HepG2 (cell line): ENCODE measurements around the gene NME9. TPM values are rescaled to one million over a fixed set of nuclear protein-coding genes. Genes with fewer than 3 reads are reported as not detected.

Experiments used
- ATF1 ChIP-seq: IDR thresholded peaks from 2 replicates; pipeline ENCODE4 v1.6.1; 2016; ENCODE audit warnings: mild to moderate bottlenecking, control low read depth
- ATM ChIP-seq: fragments of 450-650 bp; IDR thresholded peaks from 2 replicates; pipeline ENCODE4 v1.7.1; 2017; ENCODE audit warnings: mild to moderate bottlenecking, borderline replicate concordance
- BHLHE40 ChIP-seq: IDR thresholded peaks from 2 replicates; pipeline ENCODE4 v1.6.1; 2011; ENCODE audit warnings: low read length, improper control_type of control experiment
- CAMTA2 ChIP-seq: sonication (generic); formaldehyde crosslinking; IDR thresholded peaks from 2 replicates; pipeline ENCODE4 v1.4.0; 2020; ENCODE audit warnings: mild to moderate bottlenecking, missing genetic modification reagents, borderline replicate concordance
- GZF1 ChIP-seq: sonication (generic); formaldehyde crosslinking; IDR thresholded peaks from 2 replicates; pipeline ENCODE4 v1.5.1; 2020; ENCODE audit warnings: mild to moderate bottlenecking, missing genetic modification reagents
- HOXA3 ChIP-seq: sonication (generic); formaldehyde crosslinking; IDR thresholded peaks from 2 replicates; pipeline ENCODE4 v1.5.0; 2020; ENCODE audit warnings: missing genetic modification reagents
- IKZF5 ChIP-seq: IDR thresholded peaks from 2 replicates; pipeline ENCODE4 v1.6.1; 2018; ENCODE audit warnings: missing genetic modification reagents, mild to moderate bottlenecking, missing compliant biosample characterization
- KMT2B ChIP-seq: IDR thresholded peaks from 2 replicates; pipeline ENCODE4 v1.6.1; 2016; ENCODE audit warnings: missing genetic modification reagents, missing compliant biosample characterization
- PRDM10 ChIP-seq: sonication (generic); formaldehyde crosslinking; IDR thresholded peaks from 2 replicates; pipeline ENCODE4 v1.4.0; 2020; ENCODE audit warnings: low read depth, missing genetic modification reagents
- PRPF4 ChIP-seq: fragments of 200-400 bp; formaldehyde crosslinking; IDR thresholded peaks from 2 replicates; pipeline ENCODE4 v1.6.1; 2016; ENCODE audit warnings: low read length, low read depth; ENCODE audit not compliant: poor library complexity, severe bottlenecking
- RFXAP ChIP-seq: sonication (generic); formaldehyde crosslinking; IDR thresholded peaks from 2 replicates; pipeline ENCODE4 v1.4.0; 2020; ENCODE audit warnings: missing genetic modification reagents, borderline replicate concordance
- SP140L ChIP-seq: sonication (generic); formaldehyde crosslinking; IDR thresholded peaks from 2 replicates; pipeline ENCODE4 v1.4.0; 2020; ENCODE audit warnings: missing genetic modification reagents, borderline replicate concordance
- SRSF4 ChIP-seq: fragments of 200-400 bp; formaldehyde crosslinking; IDR thresholded peaks from one replicate; pipeline ENCODE4 v1.6.1; 2018; ENCODE audit warnings: mild to moderate bottlenecking, low read depth, low read length, moderate library complexity; ENCODE audit not compliant: poor library complexity, severe bottlenecking
- SYNCRIP ChIP-seq: fragments of 200-400 bp; formaldehyde crosslinking; IDR thresholded peaks from 2 replicates; pipeline ENCODE4 v1.6.1; 2018; ENCODE audit warnings: mild to moderate bottlenecking, low read depth, low read length; ENCODE audit not compliant: insufficient read depth
- ZFP41 ChIP-seq: sonication (generic); formaldehyde crosslinking; IDR thresholded peaks from 2 replicates; pipeline ENCODE4 v1.4.0; 2020; ENCODE audit warnings: mild to moderate bottlenecking, missing genetic modification reagents, borderline replicate concordance
- ZKSCAN8 ChIP-seq: IDR thresholded peaks from 2 replicates; pipeline ENCODE4 v1.6.1; 2016; ENCODE audit warnings: borderline replicate concordance, missing genetic modification reagents, missing compliant biosample characterization
- ZNF350 ChIP-seq: sonication (generic); formaldehyde crosslinking; IDR thresholded peaks from 2 replicates; pipeline ENCODE4 v1.4.0; 2020; ENCODE audit warnings: mild to moderate bottlenecking, low read depth, missing genetic modification reagents, borderline replicate concordance
- ZNF567 ChIP-seq: sonication (generic); formaldehyde crosslinking; IDR thresholded peaks from 2 replicates; pipeline ENCODE4 v1.8.1; 2023; ENCODE audit warnings: mild to moderate bottlenecking, missing genetic modification reagents, borderline replicate concordance
- ZNF619 ChIP-seq: sonication (generic); formaldehyde crosslinking; IDR thresholded peaks from 2 replicates; pipeline ENCODE4 v1.4.0; 2020; ENCODE audit warnings: mild to moderate bottlenecking, missing genetic modification reagents
- polyA plus RNA-seq, 8 experiments: library from polyadenylated mRNA; depleted of rRNA in 3 of 8; stranded (reverse) in 7 of 8; unstranded in 1 of 8; fragments of >200 nt; fragmentation: Illumina TruSeq in 4 of 8; extraction: Trizol in 4 of 8; gene quantifications; 2 replicates each; pipeline versions ENCODE4 v1.2.1 to v1.2.3, GENCODE V29; 2011 to 2016; ENCODE audit warnings: low read depth in 4 of 8, missing spikeins in 1 of 8, mixed read lengths in 1 of 8; ENCODE audit not compliant: insufficient read depth in 1 of 8
- total RNA-seq, 5 experiments: library from RNA; depleted of rRNA; stranded (reverse); fragments of >200 nt; fragmentation: Illumina TruSeq; extraction: Trizol; gene quantifications; 2 replicates each; pipeline ENCODE4 v1.2.3, GENCODE V29; 2016; ENCODE audit warnings: low read depth in 1 of 5
- TF ChIP-seq, protein P1 (sequence below): sonication (generic); formaldehyde crosslinking; IDR thresholded peaks from 2 replicates; pipeline ENCODE4 v1.8.0; 2022; ENCODE audit warnings: missing genetic modification reagents, mild to moderate bottlenecking, inconsistent platforms, borderline replicate concordance
- TF ChIP-seq, protein P2 (sequence below): sonication (generic); formaldehyde crosslinking; IDR thresholded peaks from 2 replicates; pipeline ENCODE4 v1.9.0; 2022; ENCODE audit warnings: low read depth, missing genetic modification reagents

NME9 gene
- total and polyA plus RNA-seq, 2 of the 13 experiments (the other 11 are each of a cell fraction or from before 2014, with no cell fraction given) = not detected

DNA sequence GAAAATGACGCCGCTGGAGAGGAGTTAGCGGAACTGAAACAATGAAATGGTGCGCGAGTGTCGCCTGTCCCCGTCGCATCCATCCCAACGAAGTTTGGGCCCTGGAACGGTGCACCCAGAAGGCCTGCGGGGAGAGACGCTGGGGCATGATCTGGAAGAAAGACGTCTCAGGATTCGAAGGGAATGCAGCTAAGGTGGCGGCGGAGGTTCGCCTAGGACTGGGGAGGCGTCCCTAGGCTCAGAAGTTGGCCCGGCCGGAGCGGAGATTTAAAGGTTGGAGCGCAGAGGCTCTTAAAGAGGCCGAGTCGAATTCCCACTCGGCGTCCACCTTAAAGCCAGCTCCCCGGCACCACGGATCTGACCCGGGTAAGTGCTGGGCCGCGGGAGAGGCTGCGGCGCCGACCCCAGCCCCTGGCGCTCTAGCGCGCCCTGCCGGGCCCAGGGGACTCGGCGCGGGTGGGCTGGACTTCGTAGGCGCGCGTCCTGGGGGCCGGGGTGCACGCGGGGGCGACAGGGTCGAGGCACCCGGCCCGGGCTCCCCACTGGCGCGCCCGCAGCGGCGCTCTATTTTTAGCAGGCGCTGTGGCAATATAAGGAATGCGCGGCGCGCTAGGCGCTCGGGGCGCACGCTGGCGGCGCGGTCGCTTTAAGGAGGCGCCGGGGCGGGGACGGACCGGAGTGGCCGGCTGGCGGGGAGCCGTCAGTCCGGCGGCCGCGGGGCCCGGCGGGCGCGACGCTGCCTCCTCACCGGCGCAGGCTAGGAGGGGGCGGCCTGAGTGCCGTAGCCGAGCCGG, 18.5 kb upstream of the NME9 start, which contains the start of gene MRAS (continued):
- TF ChIP-seq IKZF5 = no peak
- TF ChIP-seq, protein P1, sequence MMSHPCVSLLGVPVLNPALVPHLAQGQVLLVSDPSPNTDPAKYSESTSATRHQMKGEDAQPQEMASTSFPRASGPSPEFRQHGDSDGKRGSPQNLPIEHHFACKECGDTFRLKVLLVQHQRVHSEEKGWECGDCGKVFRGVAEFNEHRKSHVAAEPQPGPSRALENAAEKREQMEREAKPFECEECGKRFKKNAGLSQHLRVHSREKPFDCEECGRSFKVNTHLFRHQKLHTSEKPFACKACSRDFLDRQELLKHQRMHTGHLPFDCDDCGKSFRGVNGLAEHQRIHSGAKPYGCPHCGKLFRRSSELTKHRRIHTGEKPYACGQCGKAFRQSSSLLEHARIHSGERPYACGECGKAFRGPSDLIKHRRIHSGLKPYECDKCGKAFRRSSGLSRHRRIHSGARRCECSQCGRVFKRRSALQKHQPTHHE (CRISPR knock-in tag) = no peak
- TF ChIP-seq ATF1 = no peak
- no peak for TF ChIP-seq PRPF4
- peak; percentile 39; the same call in 1 of the 2 replicates for TF ChIP-seq ZNF350 (CRISPR knock-in tag)
- no peak for TF ChIP-seq RFXAP (CRISPR knock-in tag)
- no peak for TF ChIP-seq BHLHE40
- TF ChIP-seq SRSF4 = no peak
- TF ChIP-seq, protein P2, sequence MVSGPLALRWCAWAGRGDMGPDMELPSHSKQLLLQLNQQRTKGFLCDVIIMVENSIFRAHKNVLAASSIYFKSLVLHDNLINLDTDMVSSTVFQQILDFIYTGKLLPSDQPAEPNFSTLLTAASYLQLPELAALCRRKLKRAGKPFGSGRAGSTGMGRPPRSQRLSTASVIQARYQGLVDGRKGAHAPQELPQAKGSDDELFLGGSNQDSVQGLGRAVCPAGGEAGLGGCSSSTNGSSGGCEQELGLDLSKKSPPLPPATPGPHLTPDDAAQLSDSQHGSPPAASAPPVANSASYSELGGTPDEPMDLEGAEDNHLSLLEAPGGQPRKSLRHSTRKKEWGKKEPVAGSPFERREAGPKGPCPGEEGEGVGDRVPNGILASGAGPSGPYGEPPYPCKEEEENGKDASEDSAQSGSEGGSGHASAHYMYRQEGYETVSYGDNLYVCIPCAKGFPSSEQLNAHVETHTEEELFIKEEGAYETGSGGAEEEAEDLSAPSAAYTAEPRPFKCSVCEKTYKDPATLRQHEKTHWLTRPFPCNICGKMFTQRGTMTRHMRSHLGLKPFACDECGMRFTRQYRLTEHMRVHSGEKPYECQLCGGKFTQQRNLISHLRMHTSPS = no peak
- no peak for TF ChIP-seq ZKSCAN8 (CRISPR knock-in tag)
- TF ChIP-seq ATM = no peak
- TF ChIP-seq CAMTA2 = no peak
- TF ChIP-seq ZNF619 (CRISPR knock-in tag) = no peak
- peak; percentile 44; the same call in 1 of the 2 replicates for TF ChIP-seq HOXA3 (CRISPR knock-in tag)
- TF ChIP-seq SYNCRIP = no peak
- 0 out of 2 replicates have a peak, but pooled peaks have one; percentile 23 for TF ChIP-seq ZFP41 (CRISPR knock-in tag)
- TF ChIP-seq KMT2B (CRISPR knock-in tag) = 0 out of 2 replicates have a peak, but pooled peaks have one; percentile 16
- no peak for TF ChIP-seq ZNF567
- TF ChIP-seq GZF1 (CRISPR knock-in tag) = no peak
- no peak for TF ChIP-seq PRDM10 (CRISPR knock-in tag)
- TF ChIP-seq SP140L (CRISPR knock-in tag) = no peak
